ENCODE results near the gene GKN2. TPM values are rescaled to one million over a fixed set of nuclear protein-coding genes. Genes with fewer than 3 reads are reported as not detected.

The GKN2 gene
- total and polyA plus RNA-seq, 4 donors, result 9.1 TPM; not detected in 3

DNA sequence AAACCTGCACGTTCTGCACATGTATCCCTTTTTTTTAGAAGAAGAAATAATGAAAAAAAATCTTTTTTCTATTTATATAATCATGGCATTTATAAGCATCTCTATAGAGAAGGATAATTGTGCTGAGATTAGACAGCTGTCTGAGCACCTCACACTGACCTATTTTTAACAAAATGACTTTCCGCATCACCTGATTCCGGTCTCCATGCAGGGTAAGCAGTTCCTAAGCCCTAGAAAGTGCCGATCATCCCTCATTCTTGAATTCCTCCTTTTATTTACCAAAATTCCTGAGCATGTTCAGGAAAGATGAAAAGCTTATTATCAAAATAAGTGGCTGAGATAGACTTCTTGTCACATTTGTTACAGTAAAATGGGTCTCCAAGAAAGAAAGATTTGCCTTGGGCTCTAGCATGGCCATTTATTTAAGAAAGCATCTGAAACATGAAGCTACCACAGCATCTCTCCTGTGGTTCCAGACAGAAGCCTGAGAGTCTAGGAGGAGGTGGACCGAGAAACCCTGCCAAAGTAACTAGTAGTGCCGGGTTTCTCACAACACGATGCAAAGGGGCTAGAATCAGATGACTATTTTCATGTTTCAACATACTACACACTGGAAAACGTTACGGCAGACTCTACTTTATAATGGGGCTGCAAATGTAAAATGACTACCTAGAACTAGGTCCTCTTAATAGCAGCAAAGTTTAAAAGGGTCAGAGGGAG is 22.4 kb upstream of the GKN2 start:
- no peaks in the 10 kb centered on the region for H3K27me3 ChIP-seq (ENCODE audit: control insufficient read depth in 4 of 4, insufficient read depth in 4 of 4, low read length in 3 of 4)
- H3K9ac ChIP-seq (ENCODE audit: low read depth in 1 of 2, low read length in 2 of 2), result no peak overlapping the region
- H3K4me3 ChIP-seq (ENCODE audit: low read depth in 1 of 3, low read length in 3 of 3), result no peak overlapping the region
- no peak for DNase-seq (ENCODE audit: low spot score)
- no peak for TF ChIP-seq JUND (IDR thresholded peaks at IDR 0.05)
- TF ChIP-seq, protein P1, sequence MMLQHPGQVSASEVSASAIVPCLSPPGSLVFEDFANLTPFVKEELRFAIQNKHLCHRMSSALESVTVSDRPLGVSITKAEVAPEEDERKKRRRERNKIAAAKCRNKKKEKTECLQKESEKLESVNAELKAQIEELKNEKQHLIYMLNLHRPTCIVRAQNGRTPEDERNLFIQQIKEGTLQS (IDR thresholded peaks at IDR 0.05), result no peak
- no peak for TF ChIP-seq SP1 (IDR thresholded peaks at IDR 0.05)
- TF ChIP-seq, protein P2, sequence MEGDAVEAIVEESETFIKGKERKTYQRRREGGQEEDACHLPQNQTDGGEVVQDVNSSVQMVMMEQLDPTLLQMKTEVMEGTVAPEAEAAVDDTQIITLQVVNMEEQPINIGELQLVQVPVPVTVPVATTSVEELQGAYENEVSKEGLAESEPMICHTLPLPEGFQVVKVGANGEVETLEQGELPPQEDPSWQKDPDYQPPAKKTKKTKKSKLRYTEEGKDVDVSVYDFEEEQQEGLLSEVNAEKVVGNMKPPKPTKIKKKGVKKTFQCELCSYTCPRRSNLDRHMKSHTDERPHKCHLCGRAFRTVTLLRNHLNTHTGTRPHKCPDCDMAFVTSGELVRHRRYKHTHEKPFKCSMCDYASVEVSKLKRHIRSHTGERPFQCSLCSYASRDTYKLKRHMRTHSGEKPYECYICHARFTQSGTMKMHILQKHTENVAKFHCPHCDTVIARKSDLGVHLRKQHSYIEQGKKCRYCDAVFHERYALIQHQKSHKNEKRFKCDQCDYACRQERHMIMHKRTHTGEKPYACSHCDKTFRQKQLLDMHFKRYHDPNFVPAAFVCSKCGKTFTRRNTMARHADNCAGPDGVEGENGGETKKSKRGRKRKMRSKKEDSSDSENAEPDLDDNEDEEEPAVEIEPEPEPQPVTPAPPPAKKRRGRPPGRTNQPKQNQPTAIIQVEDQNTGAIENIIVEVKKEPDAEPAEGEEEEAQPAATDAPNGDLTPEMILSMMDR (IDR thresholded peaks at IDR 0.05; ENCODE audit: low read depth, low read length, missing input control), result no peak
- no peak for TF ChIP-seq RAD21 (IDR thresholded peaks at IDR 0.05)
- no peak for TF ChIP-seq HNF4A (conservative IDR thresholded peaks at IDR 0.05)
- TF ChIP-seq, protein P3, sequence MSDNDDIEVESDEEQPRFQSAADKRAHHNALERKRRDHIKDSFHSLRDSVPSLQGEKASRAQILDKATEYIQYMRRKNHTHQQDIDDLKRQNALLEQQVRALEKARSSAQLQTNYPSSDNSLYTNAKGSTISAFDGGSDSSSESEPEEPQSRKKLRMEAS (IDR thresholded peaks at IDR 0.05), result no peak
- TF ChIP-seq TAF1 (conservative IDR thresholded peaks at IDR 0.05), result no peak
- TF ChIP-seq FOXA1 (IDR thresholded peaks at IDR 0.05), result no peak
- TF ChIP-seq YY1 (IDR thresholded peaks at IDR 0.05), result no peak
- no peak for TF ChIP-seq FOXA2 (IDR thresholded peaks at IDR 0.05)
- TF ChIP-seq EGR1 (IDR thresholded peaks at IDR 0.05; ENCODE audit: low read depth in 2 of 2), result no peak
- no peak for TF ChIP-seq GABPA (IDR thresholded peaks at IDR 0.05 in 1 of 2, conservative IDR thresholded peaks at IDR 0.05 in 1 of 2)
- no peak for TF ChIP-seq RXRA (IDR thresholded peaks at IDR 0.05)
- TF ChIP-seq, protein P4, sequence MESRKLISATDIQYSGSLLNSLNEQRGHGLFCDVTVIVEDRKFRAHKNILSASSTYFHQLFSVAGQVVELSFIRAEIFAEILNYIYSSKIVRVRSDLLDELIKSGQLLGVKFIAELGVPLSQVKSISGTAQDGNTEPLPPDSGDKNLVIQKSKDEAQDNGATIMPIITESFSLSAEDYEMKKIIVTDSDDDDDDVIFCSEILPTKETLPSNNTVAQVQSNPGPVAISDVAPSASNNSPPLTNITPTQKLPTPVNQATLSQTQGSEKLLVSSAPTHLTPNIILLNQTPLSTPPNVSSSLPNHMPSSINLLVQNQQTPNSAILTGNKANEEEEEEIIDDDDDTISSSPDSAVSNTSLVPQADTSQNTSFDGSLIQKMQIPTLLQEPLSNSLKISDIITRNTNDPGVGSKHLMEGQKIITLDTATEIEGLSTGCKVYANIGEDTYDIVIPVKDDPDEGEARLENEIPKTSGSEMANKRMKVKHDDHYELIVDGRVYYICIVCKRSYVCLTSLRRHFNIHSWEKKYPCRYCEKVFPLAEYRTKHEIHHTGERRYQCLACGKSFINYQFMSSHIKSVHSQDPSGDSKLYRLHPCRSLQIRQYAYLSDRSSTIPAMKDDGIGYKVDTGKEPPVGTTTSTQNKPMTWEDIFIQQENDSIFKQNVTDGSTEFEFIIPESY (IDR thresholded peaks at IDR 0.05), result no peak
- TF ChIP-seq, protein P5, sequence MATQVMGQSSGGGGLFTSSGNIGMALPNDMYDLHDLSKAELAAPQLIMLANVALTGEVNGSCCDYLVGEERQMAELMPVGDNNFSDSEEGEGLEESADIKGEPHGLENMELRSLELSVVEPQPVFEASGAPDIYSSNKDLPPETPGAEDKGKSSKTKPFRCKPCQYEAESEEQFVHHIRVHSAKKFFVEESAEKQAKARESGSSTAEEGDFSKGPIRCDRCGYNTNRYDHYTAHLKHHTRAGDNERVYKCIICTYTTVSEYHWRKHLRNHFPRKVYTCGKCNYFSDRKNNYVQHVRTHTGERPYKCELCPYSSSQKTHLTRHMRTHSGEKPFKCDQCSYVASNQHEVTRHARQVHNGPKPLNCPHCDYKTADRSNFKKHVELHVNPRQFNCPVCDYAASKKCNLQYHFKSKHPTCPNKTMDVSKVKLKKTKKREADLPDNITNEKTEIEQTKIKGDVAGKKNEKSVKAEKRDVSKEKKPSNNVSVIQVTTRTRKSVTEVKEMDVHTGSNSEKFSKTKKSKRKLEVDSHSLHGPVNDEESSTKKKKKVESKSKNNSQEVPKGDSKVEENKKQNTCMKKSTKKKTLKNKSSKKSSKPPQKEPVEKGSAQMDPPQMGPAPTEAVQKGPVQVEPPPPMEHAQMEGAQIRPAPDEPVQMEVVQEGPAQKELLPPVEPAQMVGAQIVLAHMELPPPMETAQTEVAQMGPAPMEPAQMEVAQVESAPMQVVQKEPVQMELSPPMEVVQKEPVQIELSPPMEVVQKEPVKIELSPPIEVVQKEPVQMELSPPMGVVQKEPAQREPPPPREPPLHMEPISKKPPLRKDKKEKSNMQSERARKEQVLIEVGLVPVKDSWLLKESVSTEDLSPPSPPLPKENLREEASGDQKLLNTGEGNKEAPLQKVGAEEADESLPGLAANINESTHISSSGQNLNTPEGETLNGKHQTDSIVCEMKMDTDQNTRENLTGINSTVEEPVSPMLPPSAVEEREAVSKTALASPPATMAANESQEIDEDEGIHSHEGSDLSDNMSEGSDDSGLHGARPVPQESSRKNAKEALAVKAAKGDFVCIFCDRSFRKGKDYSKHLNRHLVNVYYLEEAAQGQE (IDR thresholded peaks at IDR 0.05), result no peak
- TF ChIP-seq NR2F2 (IDR thresholded peaks at IDR 0.05), result no peak
- no peak for TF ChIP-seq HNF4G (IDR thresholded peaks at IDR 0.05)
- 78% methylated on average over 9 of the region's 9 CpGs for WGBS
- no peak overlapping the region for H3K27ac ChIP-seq (ENCODE audit: low read depth in 1 of 2, low read length in 2 of 2)
- no peaks in the 10 kb centered on the region for H3K9me3 ChIP-seq (ENCODE audit: control insufficient read depth in 4 of 4, low read length in 3 of 4)
- no peaks in the 10 kb centered on the region for H3K36me3 ChIP-seq (ENCODE audit: control insufficient read depth in 4 of 4, insufficient read depth in 3 of 4, low read depth in 1 of 4, low read length in 3 of 4)
- H3K4me1 ChIP-seq (ENCODE audit: control insufficient read depth in 4 of 4, insufficient read depth in 4 of 4, low read length in 3 of 4), result no peaks in the 10 kb centered on the region
